ENCODE results near the gene PDE6H. TPM values are rescaled to one million over a fixed set of nuclear protein-coding genes. Genes with fewer than 3 reads are reported as not detected.

Gene PDE6H
- total and polyA plus RNA-seq, 2 donors (not counting 1 experiment from before 2014, with no cell fraction given): not detected

DNA sequence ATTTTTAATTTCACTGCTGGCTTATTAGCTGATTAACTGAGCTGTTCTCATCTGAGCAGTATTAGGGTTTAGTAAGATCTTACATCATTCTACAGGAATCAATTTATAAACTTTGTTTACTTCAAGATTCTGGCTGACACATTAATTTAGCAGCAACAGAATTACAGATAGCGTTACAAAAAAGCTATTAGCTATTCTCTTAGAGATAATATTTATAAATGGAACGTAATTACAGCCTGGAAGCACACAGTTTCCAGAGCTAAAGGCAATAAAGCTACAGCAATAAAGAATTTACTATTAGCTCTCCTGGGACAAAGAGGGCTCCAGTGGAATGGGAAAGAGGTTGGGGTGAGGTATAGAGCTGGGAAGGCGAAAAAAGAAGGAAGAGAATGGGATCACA is 34.7 kb downstream of the PDE6H start:
- Histone ChIP-seq H3K4me1 (ENCODE audit: control insufficient read depth, extremely low read depth, insufficient read depth, low read length) (no peaks in the 10 kb centered on the region), H3K36me3 (ENCODE audit: control insufficient read depth, insufficient read depth, low read length) (no peaks in the 10 kb centered on the region), H3K4me2 (ENCODE audit: extremely low read depth, insufficient read depth, low read length) (no peak overlapping the region), H4K20me1 (ENCODE audit: control insufficient read depth, extremely low read depth, insufficient read depth, low read length) (no peaks in the 10 kb centered on the region), H2AFZ (ENCODE audit: low read length) (no peak overlapping the region), H3K27ac (ENCODE audit: insufficient read depth, low read length) (no peak overlapping the region), H3K9ac (ENCODE audit: insufficient read depth, low read length) (no peak overlapping the region), H3K27me3 (ENCODE audit: control insufficient read depth, insufficient read depth, low read length) (peaks cover 3% of the 10 kb centered on the region), H3K9me3 (ENCODE audit: control insufficient read depth, insufficient read depth, low read depth, low read length) (no peaks in the 10 kb centered on the region), H3K4me3 (replicated peaks in 1 of 4; ENCODE audit: control extremely low read depth in 1 of 4, insufficient read depth in 1 of 4, low read depth in 3 of 4, low read length in 4 of 4) (no peak overlapping the region), H3K79me2 (ENCODE audit: control insufficient read depth, insufficient read depth, low read length) (no peaks in the 10 kb centered on the region)
- TF ChIP-seq, protein P1, sequence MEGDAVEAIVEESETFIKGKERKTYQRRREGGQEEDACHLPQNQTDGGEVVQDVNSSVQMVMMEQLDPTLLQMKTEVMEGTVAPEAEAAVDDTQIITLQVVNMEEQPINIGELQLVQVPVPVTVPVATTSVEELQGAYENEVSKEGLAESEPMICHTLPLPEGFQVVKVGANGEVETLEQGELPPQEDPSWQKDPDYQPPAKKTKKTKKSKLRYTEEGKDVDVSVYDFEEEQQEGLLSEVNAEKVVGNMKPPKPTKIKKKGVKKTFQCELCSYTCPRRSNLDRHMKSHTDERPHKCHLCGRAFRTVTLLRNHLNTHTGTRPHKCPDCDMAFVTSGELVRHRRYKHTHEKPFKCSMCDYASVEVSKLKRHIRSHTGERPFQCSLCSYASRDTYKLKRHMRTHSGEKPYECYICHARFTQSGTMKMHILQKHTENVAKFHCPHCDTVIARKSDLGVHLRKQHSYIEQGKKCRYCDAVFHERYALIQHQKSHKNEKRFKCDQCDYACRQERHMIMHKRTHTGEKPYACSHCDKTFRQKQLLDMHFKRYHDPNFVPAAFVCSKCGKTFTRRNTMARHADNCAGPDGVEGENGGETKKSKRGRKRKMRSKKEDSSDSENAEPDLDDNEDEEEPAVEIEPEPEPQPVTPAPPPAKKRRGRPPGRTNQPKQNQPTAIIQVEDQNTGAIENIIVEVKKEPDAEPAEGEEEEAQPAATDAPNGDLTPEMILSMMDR (conservative IDR thresholded peaks at IDR 0.05 in 1 of 2, IDR thresholded peaks at IDR 0.05 in 1 of 2; ENCODE audit: low read depth in 1 of 2, low read length in 2 of 2): no peak
- no peak for TF ChIP-seq EZH2 (IDR thresholded peaks at IDR 0.05; ENCODE audit: low read length, missing control alignments)
- no peak for DNase-seq (ENCODE audit: low read depth in 2 of 2)

DNA sequence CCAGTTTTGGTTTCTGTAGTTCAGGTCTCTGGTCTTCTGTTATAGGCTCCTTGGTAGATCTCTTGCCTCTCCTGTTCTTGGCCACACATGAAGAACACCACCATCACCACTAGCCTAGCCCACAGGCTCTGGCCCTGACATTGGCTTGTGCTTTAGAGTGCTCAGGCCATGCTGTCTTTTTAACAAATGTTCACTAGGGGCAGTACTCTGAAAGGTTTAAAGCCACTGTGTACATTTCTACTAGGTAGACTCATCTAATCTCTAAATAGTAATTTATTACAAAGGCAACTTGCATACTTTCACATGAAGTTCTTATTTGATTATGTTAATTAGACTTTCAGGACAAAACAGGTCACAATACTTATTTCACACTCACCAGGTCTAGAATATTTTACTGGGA is 38.3 kb downstream of the PDE6H start:
- H3K79me2 ChIP-seq (ENCODE audit: control insufficient read depth, insufficient read depth, low read length): no peaks in the 10 kb centered on the region
- H4K20me1 ChIP-seq (ENCODE audit: control insufficient read depth, extremely low read depth, insufficient read depth, low read length): no peaks in the 10 kb centered on the region
- H3K4me2 ChIP-seq (ENCODE audit: extremely low read depth, insufficient read depth, low read length): no peak overlapping the region
- H3K27me3 ChIP-seq (ENCODE audit: control insufficient read depth, insufficient read depth, low read length): no peaks in the 10 kb centered on the region
- H3K27ac ChIP-seq (ENCODE audit: insufficient read depth, low read length): no peak overlapping the region
- H3K36me3 ChIP-seq (ENCODE audit: control insufficient read depth, insufficient read depth, low read length): no peaks in the 10 kb centered on the region
- TF ChIP-seq, protein P1 (conservative IDR thresholded peaks at IDR 0.05 in 1 of 2, IDR thresholded peaks at IDR 0.05 in 1 of 2; ENCODE audit: low read depth in 1 of 2, low read length in 2 of 2): no peak
- TF ChIP-seq EZH2 (IDR thresholded peaks at IDR 0.05; ENCODE audit: low read length, missing control alignments): no peak
- no peak overlapping the region for H3K4me3 ChIP-seq (replicated peaks in 1 of 4; ENCODE audit: control extremely low read depth in 1 of 4, insufficient read depth in 1 of 4, low read depth in 3 of 4, low read length in 4 of 4)
- DNase-seq (ENCODE audit: low read depth in 2 of 2): no peak
- H3K4me1 ChIP-seq (ENCODE audit: control insufficient read depth, extremely low read depth, insufficient read depth, low read length): no peaks in the 10 kb centered on the region
- no peaks in the 10 kb centered on the region for H3K9me3 ChIP-seq (ENCODE audit: control insufficient read depth, insufficient read depth, low read depth, low read length)
- no peak overlapping the region for H2AFZ ChIP-seq (ENCODE audit: low read length)
- no peak overlapping the region for H3K9ac ChIP-seq (ENCODE audit: insufficient read depth, low read length)

DNA sequence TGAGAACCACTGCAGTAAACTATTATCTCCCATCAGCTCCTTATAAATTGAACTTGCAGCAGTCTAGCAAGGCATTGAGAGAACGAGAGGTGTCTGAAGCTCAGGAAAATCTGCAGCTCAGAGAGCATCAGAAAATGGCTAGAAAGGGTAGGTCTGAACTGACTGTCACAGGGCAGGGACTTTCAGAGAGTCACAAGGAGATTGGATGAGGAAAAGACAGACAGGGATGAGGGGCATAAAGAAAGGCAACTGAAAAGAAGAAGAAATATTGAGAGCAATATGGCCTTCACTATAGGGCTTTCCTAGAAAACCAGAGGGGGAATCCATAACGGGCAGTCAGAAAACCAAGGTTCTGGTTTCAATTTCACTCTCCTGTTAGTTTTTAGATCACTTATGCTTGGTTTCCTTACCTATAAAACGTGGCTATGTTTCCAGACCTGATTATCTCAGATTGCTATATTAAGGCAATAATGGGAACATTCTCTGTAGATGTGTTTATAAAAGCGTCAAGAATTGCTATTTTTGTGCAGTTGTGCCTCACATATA is 40.9 kb downstream of the PDE6H start:
- DNase-seq (ENCODE audit: low read depth in 2 of 2): no peak
- no peaks in the 10 kb centered on the region for H4K20me1 ChIP-seq (ENCODE audit: control insufficient read depth, extremely low read depth, insufficient read depth, low read length)
- no peak overlapping the region for H3K27ac ChIP-seq (ENCODE audit: insufficient read depth, low read length)
- H3K4me3 ChIP-seq (replicated peaks in 1 of 4; ENCODE audit: control extremely low read depth in 1 of 4, insufficient read depth in 1 of 4, low read depth in 3 of 4, low read length in 4 of 4): no peak overlapping the region
- H3K9me3 ChIP-seq (ENCODE audit: control insufficient read depth, insufficient read depth, low read depth, low read length): no peaks in the 10 kb centered on the region
- no peak for TF ChIP-seq EZH2 (IDR thresholded peaks at IDR 0.05; ENCODE audit: low read length, missing control alignments)
- TF ChIP-seq, protein P1 (conservative IDR thresholded peaks at IDR 0.05 in 1 of 2, IDR thresholded peaks at IDR 0.05 in 1 of 2; ENCODE audit: low read depth in 1 of 2, low read length in 2 of 2): no peak
- no peak overlapping the region for H3K4me2 ChIP-seq (ENCODE audit: extremely low read depth, insufficient read depth, low read length)
- no peak overlapping the region for H3K9ac ChIP-seq (ENCODE audit: insufficient read depth, low read length)
- H2AFZ ChIP-seq (ENCODE audit: low read length): no peak overlapping the region
- H3K27me3 ChIP-seq (ENCODE audit: control insufficient read depth, insufficient read depth, low read length): no peaks in the 10 kb centered on the region
- H3K36me3 ChIP-seq (ENCODE audit: control insufficient read depth, insufficient read depth, low read length): no peaks in the 10 kb centered on the region
- H3K79me2 ChIP-seq (ENCODE audit: control insufficient read depth, insufficient read depth, low read length): no peaks in the 10 kb centered on the region
- no peaks in the 10 kb centered on the region for H3K4me1 ChIP-seq (ENCODE audit: control insufficient read depth, extremely low read depth, insufficient read depth, low read length)
